Subcutaneous preadipocyte (primary cell): ENCODE measurements around the gene ZNF605. TPM values are rescaled to one million over a fixed set of nuclear protein-coding genes. Genes with fewer than 3 reads are reported as not detected.

Experiments used
- small RNA-seq: library from RNA; depleted of rRNA; stranded (forward); fragments of <200 nt; gene quantifications from one replicate; pipeline ENCODE3, GENCODE V24; 2012
- total RNA-seq: library from RNA; depleted of rRNA; stranded (reverse); fragments of >200 nt; gene quantifications from 2 replicates; pipeline ENCODE4 v1.2.3, GENCODE V29; 2012

Gene ZNF605
- 11.0 and 11.1 TPM in 2 replicates for total RNA-seq

GRCh38 chr12:132956011-132956788 lies at the start of gene ZNF605:
Gene ZNF605, minus strand, starts transcription at chr12:132956306. Its CDS starts 10,671 bp downstream, at chr12:132945635.

GRCh38 chr12:132986001-132986884 lies 30.1 kb upstream of the ZNF605 start, which contains the start of gene ZNF26:
Gene ZNF26, plus strand, starts transcription at chr12:132986367. Its CDS starts 474 bp downstream, at chr12:132986841.

GRCh38 chr12:132887513-132888351 lies 68.4 kb downstream of the ZNF605 start, which contains the start of gene CHFR:
Gene CHFR, minus strand, starts transcription at chr12:132887605. Its CDS starts 277 bp downstream, at chr12:132887328.

Small RNAs within 50 kb of the gene (small RNA-seq; reads per million reads assigned to genes)
- gene RNU4ATAC12P: not detected

Other genes starting within 250 kb of the ZNF605 start
- gene PGAM5, start 245.5 kb downstream of the ZNF605 start, total RNA-seq: 40.8 and 77.4 TPM in 2 replicates
- 64.3 and 82.3 TPM in 2 replicates for gene ANKLE2, start 194.5 kb downstream of the ZNF605 start, total RNA-seq
- gene GOLGA3, start 127.4 kb downstream of the ZNF605 start, total RNA-seq: 67.2 and 110 TPM in 2 replicates
- 37.5 and 38.5 TPM in 2 replicates for gene CHFR, start 68.7 kb downstream of the ZNF605 start, total RNA-seq
- 16.8 and 22.8 TPM in 2 replicates for gene ZNF26, start 30.1 kb upstream of the ZNF605 start, total RNA-seq
- 16.2 and 17.8 TPM in 2 replicates for gene ZNF84, start 81.2 kb upstream of the ZNF605 start, total RNA-seq
- 11.0 and 16.4 TPM in 2 replicates for gene ZNF140, start 124.6 kb upstream of the ZNF605 start, total RNA-seq
- 1.1 and 1.4 TPM in 2 replicates for gene ZNF891, start 174.0 kb upstream of the ZNF605 start, total RNA-seq
- 2.9 and 3.5 TPM in 2 replicates for gene ZNF10, start 174.3 kb upstream of the ZNF605 start, total RNA-seq
- 19.1 and 20.9 TPM in 2 replicates for gene ZNF268, start 225.2 kb upstream of the ZNF605 start, total RNA-seq